KMS-11 (cell line): Measurements from ENCODE around the gene UBE2G1.

Experiments
- H2AFZ ChIP-seq: fragments of 200-600 bp; sonication (generic); 2 replicates; pipeline ENCODE4 v1.6.1; 2016; ENCODE audit warnings: antibody characterized with exemption, mixed run types, low read depth
- H3K27ac ChIP-seq: fragments of 200-600 bp; sonication (generic); 2 replicates; pipeline ENCODE4 v1.6.1; 2016; ENCODE audit warnings: mild to moderate bottlenecking, mixed run types
- H3K27me3 ChIP-seq: fragments of 200-600 bp; sonication (generic); 2 replicates; pipeline ENCODE4 v1.6.1; 2017; ENCODE audit warnings: mild to moderate bottlenecking, low read depth, mixed run types, moderate library complexity; ENCODE audit not compliant: insufficient read depth
- H3K36me3 ChIP-seq: fragments of 200-600 bp; sonication (generic); 2 replicates; pipeline ENCODE4 v1.6.1; 2017; ENCODE audit warnings: mild to moderate bottlenecking, mixed run types; ENCODE audit not compliant: insufficient read depth
- H3K4me1 ChIP-seq: fragments of 200-600 bp; sonication (generic); 2 replicates; pipeline ENCODE4 v1.6.1; 2016; ENCODE audit warnings: mild to moderate bottlenecking, low read depth, mixed run types; ENCODE audit not compliant: poor library complexity, severe bottlenecking
- H3K4me2 ChIP-seq: fragments of 200-600 bp; sonication (generic); 2 replicates; pipeline ENCODE4 v1.7.0; 2016; ENCODE audit warnings: mild to moderate bottlenecking, mixed run types
- H3K4me3 ChIP-seq: fragments of 200-600 bp; sonication (generic); IDR thresholded peaks from 2 replicates; pipeline ENCODE4 v1.6.1; 2017; ENCODE audit warnings: low read depth, low read length, mixed read lengths; ENCODE audit not compliant: insufficient read depth
- H3K79me2 ChIP-seq: fragments of 200-600 bp; sonication (generic); 2 replicates; pipeline ENCODE4 v1.6.1; 2016; ENCODE audit warnings: low read depth, mixed run types; ENCODE audit not compliant: insufficient read depth
- H3K9ac ChIP-seq: fragments of 200-600 bp; sonication (generic); 2 replicates; pipeline ENCODE4 v1.6.1; 2016; ENCODE audit warnings: mild to moderate bottlenecking, mixed run types
- H4K20me1 ChIP-seq: fragments of 200-600 bp; sonication (generic); 2 replicates; pipeline ENCODE4 v1.6.1; 2016; ENCODE audit warnings: mild to moderate bottlenecking, mixed run types; ENCODE audit not compliant: insufficient read depth
- TF ChIP-seq, protein P1 (sequence below): fragments of 200-600 bp; sonication (generic); conservative IDR thresholded peaks from 2 replicates; pipeline ENCODE4 v1.6.1; 2017; ENCODE audit warnings: low read depth, mild to moderate bottlenecking, antibody characterized with exemption, low read length, moderate library complexity, mixed read lengths

Gene UBE2G1

DNA sequence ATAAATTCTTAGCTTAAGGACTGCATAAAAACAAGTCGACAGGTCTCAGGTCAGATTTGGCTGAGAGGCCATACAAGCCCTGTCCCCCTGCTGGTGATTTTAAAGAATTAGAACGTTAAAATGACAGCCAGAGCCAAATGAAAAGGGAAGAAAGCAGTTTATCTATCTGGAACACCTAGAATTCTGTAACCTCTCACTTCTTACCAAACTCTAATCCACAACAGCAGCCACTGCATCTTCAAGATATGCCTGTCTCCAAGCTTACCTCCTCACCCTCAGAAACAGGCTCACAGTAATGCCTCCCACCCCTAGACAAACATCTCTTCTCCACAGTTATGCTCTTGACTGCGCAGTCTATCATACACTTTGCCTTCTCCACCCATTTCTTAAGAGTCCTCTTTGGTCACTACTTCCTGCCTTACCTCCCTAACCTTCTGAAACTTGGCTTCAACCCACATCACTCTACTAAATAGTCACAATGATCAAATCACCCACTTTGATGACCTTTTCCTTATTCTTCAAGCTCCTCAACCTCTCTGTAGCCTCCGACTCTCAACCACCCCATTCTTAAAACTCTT, 116.9 kb downstream of the UBE2G1 start:
- H2AFZ ChIP-seq: no peak overlapping the region
- H3K79me2 ChIP-seq: peaks cover 58% of the 10 kb centered on the region
- no peak overlapping the region for H3K4me3 ChIP-seq
- H3K27ac ChIP-seq: no peak overlapping the region
- H4K20me1 ChIP-seq: no peaks in the 10 kb centered on the region
- H3K9ac ChIP-seq: no peak overlapping the region
- H3K36me3 ChIP-seq: no peaks in the 10 kb centered on the region
- no peak overlapping the region for H3K4me2 ChIP-seq
- H3K4me1 ChIP-seq: peaks cover 25% of the 10 kb centered on the region
- TF ChIP-seq, protein P1, sequence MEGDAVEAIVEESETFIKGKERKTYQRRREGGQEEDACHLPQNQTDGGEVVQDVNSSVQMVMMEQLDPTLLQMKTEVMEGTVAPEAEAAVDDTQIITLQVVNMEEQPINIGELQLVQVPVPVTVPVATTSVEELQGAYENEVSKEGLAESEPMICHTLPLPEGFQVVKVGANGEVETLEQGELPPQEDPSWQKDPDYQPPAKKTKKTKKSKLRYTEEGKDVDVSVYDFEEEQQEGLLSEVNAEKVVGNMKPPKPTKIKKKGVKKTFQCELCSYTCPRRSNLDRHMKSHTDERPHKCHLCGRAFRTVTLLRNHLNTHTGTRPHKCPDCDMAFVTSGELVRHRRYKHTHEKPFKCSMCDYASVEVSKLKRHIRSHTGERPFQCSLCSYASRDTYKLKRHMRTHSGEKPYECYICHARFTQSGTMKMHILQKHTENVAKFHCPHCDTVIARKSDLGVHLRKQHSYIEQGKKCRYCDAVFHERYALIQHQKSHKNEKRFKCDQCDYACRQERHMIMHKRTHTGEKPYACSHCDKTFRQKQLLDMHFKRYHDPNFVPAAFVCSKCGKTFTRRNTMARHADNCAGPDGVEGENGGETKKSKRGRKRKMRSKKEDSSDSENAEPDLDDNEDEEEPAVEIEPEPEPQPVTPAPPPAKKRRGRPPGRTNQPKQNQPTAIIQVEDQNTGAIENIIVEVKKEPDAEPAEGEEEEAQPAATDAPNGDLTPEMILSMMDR: peak; percentile 51
- no peaks in the 10 kb centered on the region for H3K27me3 ChIP-seq

DNA sequence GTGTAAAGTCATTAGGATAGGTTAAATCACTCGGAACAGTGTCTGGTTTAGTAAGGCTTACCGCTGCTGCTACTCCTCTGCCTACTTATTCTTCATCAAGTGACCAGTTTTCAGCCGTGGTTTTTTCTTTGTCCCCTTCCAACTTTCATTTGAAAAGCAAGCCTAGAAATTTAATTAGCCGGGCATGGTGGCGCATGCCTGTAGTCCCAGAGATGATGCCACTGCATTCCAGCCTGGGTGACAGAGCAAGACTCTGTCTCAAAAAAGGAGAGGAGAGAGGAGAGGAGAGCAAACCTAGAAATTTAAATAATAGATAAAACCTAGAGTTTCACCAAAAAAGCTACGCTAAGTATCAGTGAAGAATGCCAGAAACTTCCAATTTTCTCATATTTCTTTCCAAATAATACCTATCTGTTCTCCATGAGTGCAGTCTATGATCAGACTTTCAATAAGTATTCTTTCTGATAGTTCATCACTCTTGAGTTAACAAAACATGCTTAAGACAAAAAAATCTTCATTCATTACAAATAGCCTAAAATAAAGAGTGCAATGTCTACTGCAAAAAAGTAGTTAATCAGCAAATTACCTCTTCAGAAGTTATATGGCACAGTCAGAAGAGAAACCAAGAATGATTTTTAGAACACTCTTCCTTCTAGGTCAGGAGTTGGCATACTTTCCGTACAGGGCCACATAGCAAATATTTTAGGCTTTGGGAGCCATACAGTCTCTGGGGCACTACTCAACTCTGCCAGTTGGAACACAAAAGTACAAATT, 117.8 kb downstream of the UBE2G1 start:
- TF ChIP-seq, protein P1: no peak
- H3K4me3 ChIP-seq: no peak overlapping the region
- H4K20me1 ChIP-seq: no peaks in the 10 kb centered on the region
- H3K9ac ChIP-seq: no peak overlapping the region
- H3K27ac ChIP-seq: no peak overlapping the region
- no peak overlapping the region for H3K4me2 ChIP-seq
- no peaks in the 10 kb centered on the region for H3K27me3 ChIP-seq
- no peak overlapping the region for H2AFZ ChIP-seq
- H3K4me1 ChIP-seq: peaks cover 25% of the 10 kb centered on the region
- H3K36me3 ChIP-seq: no peaks in the 10 kb centered on the region
- H3K79me2 ChIP-seq: peaks cover 50% of the 10 kb centered on the region

DNA sequence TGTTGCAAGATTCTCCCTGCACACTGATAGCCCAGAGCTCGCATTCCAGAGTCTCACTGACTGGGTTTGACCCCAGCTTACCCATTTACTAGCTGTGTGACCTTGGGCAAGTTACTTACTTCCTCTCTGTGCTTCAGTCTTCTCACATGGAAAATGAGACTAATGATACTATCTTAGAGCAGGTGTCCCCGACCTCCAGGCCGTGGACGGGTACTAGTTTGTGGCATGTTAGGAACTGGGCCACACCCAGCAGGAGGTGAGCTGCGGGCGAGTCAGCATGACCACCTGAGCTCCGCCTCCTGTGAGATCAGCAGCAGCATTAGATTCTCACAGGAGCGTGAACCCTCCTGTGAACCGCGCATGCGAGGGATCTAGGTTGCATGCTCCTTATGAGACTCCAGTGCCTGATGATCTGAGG, 118.5 kb downstream of the UBE2G1 start:
- peaks cover 25% of the 10 kb centered on the region for H3K4me1 ChIP-seq
- peaks cover 45% of the 10 kb centered on the region for H3K79me2 ChIP-seq
- no peak overlapping the region for H3K4me2 ChIP-seq
- H4K20me1 ChIP-seq: no peaks in the 10 kb centered on the region
- no peak overlapping the region for H3K27ac ChIP-seq
- no peak overlapping the region for H2AFZ ChIP-seq
- H3K4me3 ChIP-seq: no peak overlapping the region
- H3K36me3 ChIP-seq: no peaks in the 10 kb centered on the region
- H3K9ac ChIP-seq: no peak overlapping the region
- no peaks in the 10 kb centered on the region for H3K27me3 ChIP-seq
- TF ChIP-seq, protein P1: no peak

DNA sequence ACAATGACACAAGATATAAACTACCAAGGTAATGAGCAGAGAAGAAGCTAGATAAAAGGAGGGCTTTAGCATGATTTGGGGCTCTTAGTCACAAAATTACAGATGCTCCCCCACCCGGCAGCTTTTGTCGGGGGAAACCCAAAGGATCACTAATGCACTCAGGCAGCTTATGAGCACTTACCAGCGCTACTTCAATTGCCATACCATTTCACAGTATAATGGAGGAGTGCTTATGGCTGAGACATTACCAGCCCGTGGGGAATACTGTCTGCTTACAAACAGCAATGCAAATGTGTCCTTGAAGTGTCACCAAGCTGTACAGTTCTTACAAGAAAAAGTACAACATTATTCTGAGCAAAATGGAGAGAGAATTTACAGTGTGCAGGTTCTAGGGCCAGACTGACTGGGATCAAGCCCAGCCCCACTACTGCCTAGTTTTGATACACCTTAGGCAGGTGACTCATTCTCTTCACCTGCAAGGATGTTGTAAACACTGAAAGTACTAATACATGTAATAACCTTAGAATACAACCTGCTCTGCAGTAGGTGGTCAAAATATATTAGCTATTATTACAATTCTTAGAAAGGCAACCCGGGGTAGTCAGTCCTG, 119.0 kb downstream of the UBE2G1 start:
- Histone ChIP-seq H3K27me3 (no peaks in the 10 kb centered on the region), H3K9ac (no peak overlapping the region), H4K20me1 (no peaks in the 10 kb centered on the region), H2AFZ (no peak overlapping the region), H3K4me1 (peaks cover 25% of the 10 kb centered on the region), H3K36me3 (no peaks in the 10 kb centered on the region), H3K27ac (no peak overlapping the region), H3K4me2 (no peak overlapping the region), H3K4me3 (no peak overlapping the region), H3K79me2 (peaks cover 40% of the 10 kb centered on the region)
- TF ChIP-seq, protein P1: no peak
